GM19468 (cell line): ENCODE measurements around the gene EDEM3.
A peak's percentile ranks its signal among the peaks of the same experiment; 100 is the strongest.
"Not testable (repeated sequence)": the region's sequence is repeated elsewhere in the genome, so short reads cannot be mapped to it uniquely, and the experiment has no call there.

Experiments used
- ATAC-seq: cut with Tn5 transposase; IDR thresholded peaks from one replicate; pipeline ENCODE4 v1.9.1; 2021; ENCODE audit warnings: mild to moderate bottlenecking, moderate library complexity, moderate number of reproducible peaks; ENCODE audit not compliant: unreplicated experiment; ENCODE audit errors: extremely low read depth

EDEM3 gene

GRCh38 chr1:184682956-184683355 is 71.7 kb downstream of the EDEM3 start:
- ATAC-seq, result no peak

GRCh38 chr1:184680611-184681225 is 73.9 kb downstream of the EDEM3 start:
- ATAC-seq, result not testable (repeated sequence)

GRCh38 chr1:184679472-184679871 is 75.2 kb downstream of the EDEM3 start:
- not testable (repeated sequence) for ATAC-seq

GRCh38 chr1:184677344-184677743 is 77.3 kb downstream of the EDEM3 start:
- no peak for ATAC-seq

GRCh38 chr1:184673305-184673704 is 81.4 kb downstream of the EDEM3 start:
- no peak for ATAC-seq

GRCh38 chr1:184672013-184672726 is 82.5 kb downstream of the EDEM3 start:
- ATAC-seq, result no peak

DNA sequence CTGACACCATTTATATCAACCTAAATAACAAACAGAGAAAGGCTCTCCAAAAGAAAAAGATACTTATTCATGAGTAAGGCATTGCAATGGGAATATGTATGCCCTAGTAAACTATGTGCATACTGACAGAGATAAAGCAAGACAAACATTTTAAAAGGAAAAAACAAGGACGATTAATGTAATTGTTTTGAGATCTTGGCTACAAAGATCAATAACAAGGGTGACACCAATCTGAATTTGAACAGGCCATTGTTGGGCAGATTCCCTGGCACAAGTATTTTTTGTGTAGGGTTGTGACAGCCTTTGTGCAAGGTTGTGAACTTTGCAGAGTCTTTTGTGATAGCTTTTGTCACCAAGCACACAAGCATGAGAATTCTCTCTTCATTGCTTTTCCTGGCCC is 85.3 kb downstream of the EDEM3 start:
- ATAC-seq, result no peak

DNA sequence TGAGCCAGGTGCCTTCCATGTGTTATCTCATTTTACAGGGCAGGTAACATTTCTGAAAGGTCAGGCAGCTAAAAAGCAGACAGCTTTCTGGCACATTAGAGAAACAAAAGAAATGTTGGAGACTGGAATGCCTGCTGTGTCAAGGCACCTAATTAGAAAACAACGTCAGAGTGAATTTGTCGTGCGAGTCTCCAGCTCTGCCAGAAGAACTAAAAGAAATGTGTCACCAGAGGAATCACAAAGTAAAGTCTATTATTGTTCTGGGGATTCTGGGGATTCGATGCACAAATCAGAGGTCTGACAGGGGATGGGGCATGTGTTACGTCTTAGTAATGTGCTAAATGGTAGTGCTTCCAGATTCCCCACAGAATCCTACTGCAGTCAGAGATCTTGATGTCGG is 89.3 kb downstream of the EDEM3 start:
- ATAC-seq, result no peak

GRCh38 chr1:184664661-184665060 is 90.0 kb downstream of the EDEM3 start:
- no peak for ATAC-seq

- no peak for ATAC-seq
Observed at GRCh38 chr1:184664042-184664660, 90.5 kb downstream of the EDEM3 start.

DNA sequence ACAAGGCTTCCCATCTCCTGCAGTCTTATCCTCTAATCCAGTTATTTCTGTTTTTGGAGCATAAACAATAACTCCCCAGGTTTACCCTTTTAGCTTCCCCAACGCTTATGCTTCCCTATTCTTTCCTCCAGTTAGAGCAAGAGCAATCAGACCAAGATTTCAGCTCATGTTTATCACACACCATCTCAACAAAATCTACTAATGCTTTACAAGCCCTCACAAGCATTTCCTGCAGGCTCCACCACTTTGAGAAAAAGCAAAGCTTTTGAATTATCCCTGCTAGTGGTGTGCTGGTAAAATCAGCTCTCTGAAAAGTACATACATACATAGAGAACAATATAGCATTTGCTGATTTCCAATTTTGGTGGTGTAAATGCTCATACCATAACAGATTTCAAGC is 92.9 kb downstream of the EDEM3 start:
- ATAC-seq, result no peak

- ATAC-seq, result no peak
Observed at GRCh38 chr1:184660462-184661191, 94.0 kb downstream of the EDEM3 start.

DNA sequence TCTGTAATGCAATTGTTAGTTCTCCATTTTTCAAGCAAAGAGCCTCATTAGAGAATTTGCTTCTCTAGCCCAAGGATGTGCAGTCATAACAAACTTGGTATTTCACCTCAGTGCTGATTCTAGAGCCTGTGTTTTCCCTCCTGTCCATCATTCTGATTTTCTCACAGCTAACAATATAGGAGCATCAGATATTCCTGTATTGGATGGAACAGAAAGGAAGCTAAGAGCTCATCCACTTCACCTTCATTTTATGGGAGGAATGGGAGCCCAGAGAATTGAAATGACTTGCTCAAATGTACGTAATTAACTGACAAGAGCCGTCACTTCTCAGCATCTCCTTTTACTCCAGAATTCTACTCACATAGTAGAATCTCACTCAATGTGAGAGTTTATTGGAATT is 96.6 kb downstream of the EDEM3 start:
- ATAC-seq, result no peak

- no peak for ATAC-seq
Observed at GRCh38 chr1:184656221-184656620, 98.4 kb downstream of the EDEM3 start.

DNA sequence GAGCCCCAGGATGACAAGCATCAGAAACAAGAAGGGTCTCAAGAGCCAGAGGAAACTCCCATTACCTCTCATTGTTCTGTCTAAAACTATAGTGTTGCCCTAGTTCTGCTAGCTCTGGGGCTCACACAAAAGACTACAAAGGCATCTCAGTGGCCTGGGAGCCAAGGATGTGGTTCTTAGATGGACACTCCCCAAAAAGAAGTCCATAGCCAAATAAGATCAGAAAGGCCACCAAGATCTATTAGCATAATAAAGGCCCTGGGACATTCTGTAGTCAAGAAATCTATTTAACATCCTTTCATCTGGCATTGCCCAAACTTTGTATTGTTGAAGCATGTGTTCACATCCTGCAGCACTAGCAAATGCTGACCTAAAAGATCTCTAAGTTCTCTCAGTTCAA is 99.5 kb downstream of the EDEM3 start:
- ATAC-seq, result no peak

GRCh38 chr1:184650177-184650866 is 104.3 kb downstream of the EDEM3 start:
- no peak for ATAC-seq

DNA sequence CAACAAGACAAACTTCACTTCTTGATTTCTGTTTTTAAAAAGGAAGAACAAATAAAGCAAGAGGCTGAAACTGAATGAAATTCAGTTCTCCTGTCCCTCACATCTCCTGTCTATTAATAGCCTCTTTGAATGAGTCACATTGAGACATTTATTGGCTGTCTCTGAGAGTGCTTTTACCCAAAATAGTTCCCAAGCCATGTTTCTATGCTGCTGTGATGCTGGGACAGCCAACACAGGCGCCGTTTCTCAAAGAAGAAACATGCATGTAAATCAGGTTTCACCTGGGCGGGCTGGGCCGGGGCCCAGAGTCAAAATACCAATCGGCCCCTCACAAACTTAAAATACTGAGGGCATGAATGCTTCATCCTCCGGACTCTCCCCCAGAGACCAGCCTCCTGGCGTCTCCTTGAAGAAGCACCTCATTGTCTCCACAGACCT is 105.2 kb downstream of the EDEM3 start:
- peak; percentile 59 for ATAC-seq

DNA sequence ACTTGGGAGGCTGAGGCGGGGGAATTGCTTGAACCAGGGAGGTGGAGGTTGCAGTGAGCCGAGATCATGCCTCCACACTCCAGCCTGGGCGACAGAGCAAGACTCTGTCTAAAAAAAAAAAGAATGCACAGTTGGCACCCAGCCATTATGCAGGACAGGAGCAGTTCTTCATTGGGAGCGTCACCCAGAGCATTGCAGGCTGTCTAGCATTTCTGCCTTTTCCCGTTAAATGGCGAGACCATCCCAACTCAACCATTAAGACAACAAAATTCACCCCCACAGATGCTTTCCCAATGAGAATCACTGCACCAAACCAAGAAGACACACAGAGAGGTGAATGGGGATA is 105.8 kb downstream of the EDEM3 start:
- ATAC-seq, result no peak

DNA sequence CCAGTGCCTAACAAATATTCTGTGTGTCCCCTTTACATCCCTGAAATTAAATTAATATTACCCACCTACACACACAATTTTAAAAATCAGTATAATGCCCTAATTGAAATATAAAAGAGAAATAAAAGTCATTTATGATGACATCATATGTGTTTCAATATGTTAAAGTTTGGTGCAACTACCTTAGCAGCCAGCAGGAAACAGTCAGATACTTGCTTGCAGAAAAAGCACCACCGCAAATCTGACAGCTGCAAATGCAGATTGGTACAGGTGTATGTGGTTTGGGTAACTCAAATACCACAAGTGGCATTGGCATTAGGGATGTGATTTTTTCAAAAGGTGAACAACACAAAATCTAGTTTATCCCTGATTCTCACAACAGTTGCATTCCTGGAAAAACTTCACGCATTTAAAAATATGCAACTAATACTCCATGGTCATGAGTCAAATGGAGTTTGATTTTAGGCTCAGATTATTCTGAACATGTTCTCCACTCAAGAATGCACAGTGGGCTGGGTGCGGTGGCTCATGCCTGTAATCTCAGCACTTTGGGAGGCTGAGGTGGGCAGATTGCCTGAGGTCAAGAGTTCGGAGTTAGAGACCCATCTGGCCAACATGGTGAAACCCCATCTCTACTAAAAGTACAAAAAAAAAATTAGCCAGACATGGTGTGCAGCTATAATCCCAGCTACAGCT is 106.3 kb downstream of the EDEM3 start:
- ATAC-seq, result no peak

DNA sequence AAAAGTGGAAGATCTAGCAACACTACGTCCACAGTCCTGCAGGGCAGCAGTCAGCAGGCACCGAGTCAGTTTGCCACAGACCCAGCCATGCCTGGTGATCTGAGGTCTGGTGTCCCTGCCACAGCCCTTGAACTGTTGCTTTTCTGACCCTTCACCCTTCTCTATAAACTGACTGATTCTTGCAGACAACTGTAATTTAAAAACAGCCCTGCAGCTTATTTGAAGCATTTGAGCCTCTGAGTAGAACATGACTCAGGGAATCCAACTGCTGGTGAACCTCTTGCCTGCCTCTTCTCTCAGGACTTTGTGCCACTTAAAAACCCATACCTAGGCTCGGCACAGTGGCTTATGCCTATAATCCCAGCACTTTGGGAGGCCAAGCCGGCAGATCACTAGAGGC is 107.2 kb downstream of the EDEM3 start:
- no peak for ATAC-seq
